Measurements from ENCODE around the gene TTR. TPM values are rescaled to one million over a fixed set of nuclear protein-coding genes. Genes with fewer than 3 reads are reported as not detected.

TTR gene
- total RNA-seq, 2 donors from 2014 or later: not detected

DNA sequence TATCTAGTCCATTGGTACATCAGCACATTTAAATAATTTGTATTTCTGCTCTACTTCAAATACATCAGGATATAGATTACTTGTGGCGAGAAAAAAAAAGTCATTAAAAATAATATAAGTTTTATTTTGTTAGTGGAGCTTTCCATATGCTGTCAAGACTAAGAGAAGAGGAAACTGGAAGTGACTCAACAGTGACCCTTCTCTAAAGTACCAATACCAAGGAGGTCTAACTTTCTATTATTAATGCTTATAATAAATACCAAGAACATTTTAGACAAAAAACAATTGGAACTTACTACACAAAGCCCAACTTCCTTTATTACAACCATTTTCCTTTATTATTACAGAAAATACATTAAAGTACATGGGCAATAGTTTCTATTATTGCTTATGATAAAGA, 39.8 kb downstream of the TTR start:
- ATAC-seq (no peak), DNase-seq (ENCODE audit: low spot score in 2 of 2) (no peak)
- no peaks in the 10 kb centered on the region for H3K9me3 Mint-ChIP-seq
- H3K36me3 Mint-ChIP-seq: no peaks in the 10 kb centered on the region
- H3K27ac Mint-ChIP-seq: no peak overlapping the region

DNA sequence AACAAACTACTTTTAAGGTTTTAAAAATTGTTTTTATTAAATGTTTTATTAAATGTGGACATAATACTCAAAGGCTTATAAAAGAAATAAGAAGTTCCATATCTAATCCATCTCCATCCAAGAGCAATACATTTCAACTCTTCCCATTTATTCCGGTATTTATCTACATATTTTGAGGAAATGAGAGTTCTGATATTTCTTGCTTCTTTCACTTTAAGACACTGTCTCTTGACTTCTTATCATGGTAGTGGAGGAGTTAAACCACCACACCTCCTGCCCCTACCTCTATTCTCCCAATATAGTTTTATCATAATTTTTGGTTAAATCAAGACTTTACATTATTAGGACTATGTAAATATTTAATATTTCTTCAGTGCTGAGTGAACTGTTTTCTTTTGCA, 40.7 kb downstream of the TTR start:
- H3K36me3 Mint-ChIP-seq: peaks cover 0 to 4% of the 10 kb centered on the region in 2 donors
- DNase-seq (ENCODE audit: low spot score in 2 of 2): no peak
- H3K27ac Mint-ChIP-seq: no peak overlapping the region
- ATAC-seq: no peak
- H3K9me3 Mint-ChIP-seq: no peaks in the 10 kb centered on the region

- no peak overlapping the region for H3K27ac Mint-ChIP-seq
- ATAC-seq: peak in 1 of 2 donors; percentile 11
These were observed 42.0 kb downstream of the TTR start for GRCh38 chr18:31633392-31634330.

GRCh38 chr18:31634331-31634713, 42.6 kb downstream of the TTR start:
- peak; percentile 67 to 80 for ATAC-seq

More at GRCh38 chr18:31633392-31634330, 42.0 kb downstream of the TTR start:
- Mint-ChIP-seq H3K9me3 (no peaks in the 10 kb centered on the region), H3K36me3 (peaks cover 0 to 7% of the 10 kb centered on the region in 2 donors)
- no peak for DNase-seq (ENCODE audit: low spot score in 2 of 2)

GRCh38 chr18:31636387-31636786, 44.7 kb downstream of the TTR start:
- ATAC-seq (no peak), DNase-seq (ENCODE audit: low spot score in 2 of 2) (no peak)
- Mint-ChIP-seq H3K9me3 (no peaks in the 10 kb centered on the region), H3K27ac (no peak overlapping the region), H3K36me3 (peaks cover 0 to 7% of the 10 kb centered on the region in 2 donors)

More at GRCh38 chr18:31634331-31634713, 42.6 kb downstream of the TTR start:
- peaks cover 0 to 7% of the 10 kb centered on the region in 2 donors for H3K36me3 Mint-ChIP-seq
- H3K9me3 Mint-ChIP-seq: no peaks in the 10 kb centered on the region
- no peak overlapping the region for H3K27ac Mint-ChIP-seq
- DNase-seq (ENCODE audit: low spot score in 2 of 2): no peak

GRCh38 chr18:31637445-31637844, 45.8 kb downstream of the TTR start:
- no peaks in the 10 kb centered on the region for H3K9me3 Mint-ChIP-seq
- H3K27ac Mint-ChIP-seq: no peak overlapping the region
- H3K36me3 Mint-ChIP-seq: peaks cover 0 to 7% of the 10 kb centered on the region in 2 donors
- DNase-seq (ENCODE audit: low spot score in 2 of 2) (no peak), ATAC-seq (no peak)

DNA sequence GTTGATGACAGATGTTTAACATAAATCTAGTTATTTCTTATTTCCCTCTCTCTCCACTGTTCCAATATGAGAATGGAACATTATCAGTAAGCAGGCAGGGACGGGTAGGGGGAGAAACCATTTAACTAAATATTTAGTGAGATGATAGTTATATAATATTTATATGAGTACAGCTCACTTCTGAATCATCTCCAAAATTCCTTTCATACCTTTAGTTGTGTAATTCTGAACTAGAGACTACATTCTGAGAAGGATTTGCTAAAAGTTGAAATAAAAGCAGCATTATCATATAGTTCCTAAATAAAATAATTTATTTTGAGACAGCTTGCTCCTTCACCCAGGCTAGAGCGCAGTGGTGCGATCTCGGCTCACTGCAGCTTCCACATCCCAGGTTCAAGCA, 51.3 kb downstream of the TTR start:
- no peak for ATAC-seq
- H3K27ac Mint-ChIP-seq: no peak overlapping the region
- no peak for DNase-seq (ENCODE audit: low spot score in 2 of 2)
- no peaks in the 10 kb centered on the region for H3K36me3 Mint-ChIP-seq
- H3K9me3 Mint-ChIP-seq: no peaks in the 10 kb centered on the region

- H3K27ac Mint-ChIP-seq: no peak overlapping the region
- ATAC-seq: no peak
- DNase-seq (ENCODE audit: low spot score in 2 of 2): no peak
- H3K9me3 Mint-ChIP-seq: no peaks in the 10 kb centered on the region
- H3K36me3 Mint-ChIP-seq: no peaks in the 10 kb centered on the region
These were observed 53.7 kb downstream of the TTR start for GRCh38 chr18:31645411-31645810.

DNA sequence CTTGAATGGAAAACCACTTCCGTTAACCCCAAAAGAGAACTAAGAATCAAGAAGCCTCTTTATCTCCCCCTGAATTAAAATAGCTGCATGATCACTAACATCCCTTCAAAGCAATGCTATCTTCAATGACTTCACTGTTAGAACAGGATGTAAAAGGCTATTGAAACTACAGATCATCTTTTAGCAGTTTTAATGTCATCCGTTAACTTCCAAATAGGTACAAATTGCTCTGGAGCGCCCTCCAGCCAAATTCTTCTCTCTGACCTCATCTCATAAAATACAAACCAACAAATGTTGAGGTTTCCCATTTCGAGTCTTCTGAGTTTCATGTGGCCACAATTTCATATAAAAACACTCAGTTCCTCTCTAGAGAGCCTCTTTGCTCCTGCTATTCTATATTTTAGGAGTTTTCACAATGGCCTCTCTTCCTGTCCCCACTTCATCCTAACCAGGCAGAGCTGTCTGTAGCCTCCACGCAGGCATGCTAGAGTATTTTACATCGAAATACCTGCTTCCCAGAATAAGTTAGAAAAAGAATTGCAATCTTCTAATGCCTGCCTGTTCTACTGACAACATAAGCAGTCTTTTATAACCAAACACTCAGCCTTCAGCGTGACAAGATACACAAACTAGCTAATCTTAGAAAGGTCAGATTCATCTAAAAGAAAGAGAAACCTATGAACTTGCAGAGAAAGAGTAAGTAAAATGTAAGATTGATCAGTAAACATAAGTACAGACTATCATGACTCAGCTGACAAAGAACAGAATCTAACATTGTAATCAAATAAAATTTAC, 54.9 kb downstream of the TTR start:
- Mint-ChIP-seq H3K36me3 (no peaks in the 10 kb centered on the region), H3K9me3 (no peaks in the 10 kb centered on the region), H3K27ac (no peak overlapping the region)
- ATAC-seq (peak; percentile 26 to 69), DNase-seq (ENCODE audit: low spot score in 2 of 2) (no peak)

- DNase-seq (ENCODE audit: low spot score in 2 of 2): no peak
- ATAC-seq: no peak
- Mint-ChIP-seq H3K36me3 (peaks cover under 1 to 3% of the 10 kb centered on the region in 2 donors), H3K27ac (no peak overlapping the region), H3K9me3 (no peaks in the 10 kb centered on the region)
These were observed 55.6 kb downstream of the TTR start for GRCh38 chr18:31647127-31647753.

Other genes with a start within 250 kb of the TTR start
- not detected for gene DSG4, start 215.1 kb upstream of the TTR start, total RNA-seq
- not detected for gene DSG3, start 144.1 kb upstream of the TTR start, total RNA-seq
- gene DSG2, start 93.7 kb upstream of the TTR start, total RNA-seq: under 1 TPM; 0.23 to 0.82 TPM
- 1 to 10 TPM in 1 of 2 donors, under 1 TPM in 1; 0.64 to 7.7 TPM for gene B4GALT6, start 92.7 kb downstream of the TTR start, total RNA-seq
- not detected for gene SLC25A52, start 169.0 kb downstream of the TTR start, total RNA-seq

Data from activated naive CD4-positive, alpha-beta T cell treated with anti-CD3 and anti-CD28 coated beads, Interleukin-2, amount 50 U/mL, for 72 hours (primary cell).